OCI-LY3 (cell line): ENCODE data around the gene MYH16.

ENCODE experiments used
- EZH2phosphoT487 ChIP-seq: fragments of 200-600 bp; shearing (Covaris generic); IDR thresholded peaks from 2 replicates; pipeline ENCODE4 v1.6.1; 2018; ENCODE audit warnings: antibody characterized with exemption, mixed run types, low read depth
- TF ChIP-seq, protein P1 (sequence below): fragments of 200-600, 300-600 bp; sonication (generic); IDR thresholded peaks from 2 replicates; pipeline ENCODE4 v1.5.1; 2014; ENCODE audit warnings: antibody characterized with exemption, low read length, low read depth

DNA sequence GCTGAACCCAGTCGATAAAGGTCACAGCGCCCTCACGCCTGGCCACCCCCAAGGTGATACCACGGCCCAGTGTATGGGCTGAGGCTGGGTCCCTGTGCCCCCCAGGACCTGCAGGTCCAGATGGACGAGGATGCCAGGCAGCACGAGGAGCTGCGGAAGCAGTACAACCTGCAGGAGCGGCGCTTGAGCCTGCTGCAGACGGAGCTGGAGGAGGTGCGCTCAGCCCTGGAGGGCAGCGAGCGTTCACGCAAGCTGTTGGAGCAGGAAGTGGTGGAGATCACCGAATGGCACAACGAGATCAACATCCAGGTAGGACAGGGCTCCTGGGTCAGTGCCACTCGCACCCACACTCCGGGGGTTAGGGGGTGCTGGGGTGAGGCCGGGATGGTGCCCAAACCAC is 28.9 kb downstream of the MYH16 start:
- TF ChIP-seq EZH2phosphoT487, result no peak
- TF ChIP-seq, protein P1, sequence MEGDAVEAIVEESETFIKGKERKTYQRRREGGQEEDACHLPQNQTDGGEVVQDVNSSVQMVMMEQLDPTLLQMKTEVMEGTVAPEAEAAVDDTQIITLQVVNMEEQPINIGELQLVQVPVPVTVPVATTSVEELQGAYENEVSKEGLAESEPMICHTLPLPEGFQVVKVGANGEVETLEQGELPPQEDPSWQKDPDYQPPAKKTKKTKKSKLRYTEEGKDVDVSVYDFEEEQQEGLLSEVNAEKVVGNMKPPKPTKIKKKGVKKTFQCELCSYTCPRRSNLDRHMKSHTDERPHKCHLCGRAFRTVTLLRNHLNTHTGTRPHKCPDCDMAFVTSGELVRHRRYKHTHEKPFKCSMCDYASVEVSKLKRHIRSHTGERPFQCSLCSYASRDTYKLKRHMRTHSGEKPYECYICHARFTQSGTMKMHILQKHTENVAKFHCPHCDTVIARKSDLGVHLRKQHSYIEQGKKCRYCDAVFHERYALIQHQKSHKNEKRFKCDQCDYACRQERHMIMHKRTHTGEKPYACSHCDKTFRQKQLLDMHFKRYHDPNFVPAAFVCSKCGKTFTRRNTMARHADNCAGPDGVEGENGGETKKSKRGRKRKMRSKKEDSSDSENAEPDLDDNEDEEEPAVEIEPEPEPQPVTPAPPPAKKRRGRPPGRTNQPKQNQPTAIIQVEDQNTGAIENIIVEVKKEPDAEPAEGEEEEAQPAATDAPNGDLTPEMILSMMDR, result no peak
